ENCODE results near the gene OR56A4.

DNA sequence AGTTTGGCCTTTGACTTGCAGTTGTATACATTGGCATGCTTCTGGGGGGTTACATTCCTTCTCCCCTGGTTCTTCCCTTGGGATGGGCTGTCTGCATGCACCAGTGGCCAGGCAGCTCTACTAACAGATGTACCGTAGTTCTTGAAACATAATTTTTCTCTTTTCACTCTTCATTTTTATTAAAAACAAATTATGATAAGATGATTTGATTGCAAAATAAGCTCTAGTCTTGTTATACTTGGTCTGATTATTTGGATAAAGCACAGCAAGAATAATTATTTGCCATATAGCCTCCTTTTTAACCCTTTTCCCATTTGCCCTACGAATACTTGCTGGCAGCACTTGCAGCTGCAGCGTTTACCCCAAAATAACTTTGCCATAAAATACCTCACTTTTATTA is 51.2 kb downstream of the OR56A4 start:
- no peak for TF ChIP-seq ZSCAN12 (CRISPR knock-in tag; IDR thresholded peaks at IDR 0.05)
- TF ChIP-seq, protein P1, sequence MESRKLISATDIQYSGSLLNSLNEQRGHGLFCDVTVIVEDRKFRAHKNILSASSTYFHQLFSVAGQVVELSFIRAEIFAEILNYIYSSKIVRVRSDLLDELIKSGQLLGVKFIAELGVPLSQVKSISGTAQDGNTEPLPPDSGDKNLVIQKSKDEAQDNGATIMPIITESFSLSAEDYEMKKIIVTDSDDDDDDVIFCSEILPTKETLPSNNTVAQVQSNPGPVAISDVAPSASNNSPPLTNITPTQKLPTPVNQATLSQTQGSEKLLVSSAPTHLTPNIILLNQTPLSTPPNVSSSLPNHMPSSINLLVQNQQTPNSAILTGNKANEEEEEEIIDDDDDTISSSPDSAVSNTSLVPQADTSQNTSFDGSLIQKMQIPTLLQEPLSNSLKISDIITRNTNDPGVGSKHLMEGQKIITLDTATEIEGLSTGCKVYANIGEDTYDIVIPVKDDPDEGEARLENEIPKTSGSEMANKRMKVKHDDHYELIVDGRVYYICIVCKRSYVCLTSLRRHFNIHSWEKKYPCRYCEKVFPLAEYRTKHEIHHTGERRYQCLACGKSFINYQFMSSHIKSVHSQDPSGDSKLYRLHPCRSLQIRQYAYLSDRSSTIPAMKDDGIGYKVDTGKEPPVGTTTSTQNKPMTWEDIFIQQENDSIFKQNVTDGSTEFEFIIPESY (CRISPR knock-in tag; IDR thresholded peaks at IDR 0.05) = no peak
- TF ChIP-seq, protein P2, sequence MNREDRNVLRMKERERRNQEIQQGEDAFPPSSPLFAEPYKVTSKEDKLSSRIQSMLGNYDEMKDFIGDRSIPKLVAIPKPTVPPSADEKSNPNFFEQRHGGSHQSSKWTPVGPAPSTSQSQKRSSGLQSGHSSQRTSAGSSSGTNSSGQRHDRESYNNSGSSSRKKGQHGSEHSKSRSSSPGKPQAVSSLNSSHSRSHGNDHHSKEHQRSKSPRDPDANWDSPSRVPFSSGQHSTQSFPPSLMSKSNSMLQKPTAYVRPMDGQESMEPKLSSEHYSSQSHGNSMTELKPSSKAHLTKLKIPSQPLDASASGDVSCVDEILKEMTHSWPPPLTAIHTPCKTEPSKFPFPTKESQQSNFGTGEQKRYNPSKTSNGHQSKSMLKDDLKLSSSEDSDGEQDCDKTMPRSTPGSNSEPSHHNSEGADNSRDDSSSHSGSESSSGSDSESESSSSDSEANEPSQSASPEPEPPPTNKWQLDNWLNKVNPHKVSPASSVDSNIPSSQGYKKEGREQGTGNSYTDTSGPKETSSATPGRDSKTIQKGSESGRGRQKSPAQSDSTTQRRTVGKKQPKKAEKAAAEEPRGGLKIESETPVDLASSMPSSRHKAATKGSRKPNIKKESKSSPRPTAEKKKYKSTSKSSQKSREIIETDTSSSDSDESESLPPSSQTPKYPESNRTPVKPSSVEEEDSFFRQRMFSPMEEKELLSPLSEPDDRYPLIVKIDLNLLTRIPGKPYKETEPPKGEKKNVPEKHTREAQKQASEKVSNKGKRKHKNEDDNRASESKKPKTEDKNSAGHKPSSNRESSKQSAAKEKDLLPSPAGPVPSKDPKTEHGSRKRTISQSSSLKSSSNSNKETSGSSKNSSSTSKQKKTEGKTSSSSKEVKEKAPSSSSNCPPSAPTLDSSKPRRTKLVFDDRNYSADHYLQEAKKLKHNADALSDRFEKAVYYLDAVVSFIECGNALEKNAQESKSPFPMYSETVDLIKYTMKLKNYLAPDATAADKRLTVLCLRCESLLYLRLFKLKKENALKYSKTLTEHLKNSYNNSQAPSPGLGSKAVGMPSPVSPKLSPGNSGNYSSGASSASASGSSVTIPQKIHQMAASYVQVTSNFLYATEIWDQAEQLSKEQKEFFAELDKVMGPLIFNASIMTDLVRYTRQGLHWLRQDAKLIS (CRISPR knock-in tag; IDR thresholded peaks at IDR 0.05) = no peak
- no peak for TF ChIP-seq MTF1 (CRISPR knock-in tag; IDR thresholded peaks at IDR 0.05)
- no peak for TF ChIP-seq ZNF747 (CRISPR knock-in tag; IDR thresholded peaks at IDR 0.05; ENCODE audit: borderline replicate concordance)
- TF ChIP-seq, protein P3, sequence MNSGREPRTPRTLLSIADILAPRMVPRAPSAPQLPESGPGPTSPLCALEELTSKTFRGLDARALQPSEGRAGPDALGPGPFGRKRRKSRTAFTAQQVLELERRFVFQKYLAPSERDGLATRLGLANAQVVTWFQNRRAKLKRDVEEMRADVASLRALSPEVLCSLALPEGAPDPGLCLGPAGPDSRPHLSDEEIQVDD (CRISPR knock-in tag; IDR thresholded peaks at IDR 0.05; ENCODE audit: borderline replicate concordance) = no peak
- no peak for TF ChIP-seq HNF4G (IDR thresholded peaks at IDR 0.05; ENCODE audit: borderline replicate concordance, low read depth, low read length)
- no peak for TF ChIP-seq HNF4G (CRISPR knock-in tag; IDR thresholded peaks at IDR 0.05; ENCODE audit: borderline replicate concordance, low read depth)
- TF ChIP-seq, protein P4, sequence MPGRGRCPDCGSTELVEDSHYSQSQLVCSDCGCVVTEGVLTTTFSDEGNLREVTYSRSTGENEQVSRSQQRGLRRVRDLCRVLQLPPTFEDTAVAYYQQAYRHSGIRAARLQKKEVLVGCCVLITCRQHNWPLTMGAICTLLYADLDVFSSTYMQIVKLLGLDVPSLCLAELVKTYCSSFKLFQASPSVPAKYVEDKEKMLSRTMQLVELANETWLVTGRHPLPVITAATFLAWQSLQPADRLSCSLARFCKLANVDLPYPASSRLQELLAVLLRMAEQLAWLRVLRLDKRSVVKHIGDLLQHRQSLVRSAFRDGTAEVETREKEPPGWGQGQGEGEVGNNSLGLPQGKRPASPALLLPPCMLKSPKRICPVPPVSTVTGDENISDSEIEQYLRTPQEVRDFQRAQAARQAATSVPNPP (CRISPR knock-in tag; IDR thresholded peaks at IDR 0.05) = no peak
